ENCODE measurements around the gene FHAD1. TPM values are rescaled to one million over a fixed set of nuclear protein-coding genes. Genes with fewer than 3 reads are reported as not detected.

The FHAD1 gene
- total RNA-seq, 1 experiment from 2014 or later, result 1.9 TPM

DNA sequence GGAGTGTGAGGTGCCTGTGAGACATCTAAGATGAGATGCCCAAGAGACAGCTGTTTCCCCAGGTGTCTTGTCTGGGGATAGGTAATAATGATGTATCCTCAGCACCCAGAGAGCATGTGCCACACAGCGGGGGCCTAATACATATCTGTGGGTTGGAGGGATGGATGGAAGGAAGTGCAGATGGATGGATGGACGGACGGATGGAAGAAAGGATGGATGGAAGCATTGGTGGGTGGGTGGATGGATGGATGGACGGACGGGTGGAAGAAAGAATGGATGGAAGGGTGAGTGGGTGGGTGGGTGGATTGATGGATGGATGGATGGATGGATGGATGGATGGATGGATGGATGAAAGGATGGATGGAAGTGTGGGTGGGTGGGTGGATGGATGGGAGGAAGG is 84.2 kb downstream of the FHAD1 start:
- Histone ChIP-seq H3K56ac (ENCODE audit: insufficient read length, low read depth, low read length) (no peak overlapping the region), H3K79me2 (ENCODE audit: insufficient read depth, low read length) (no peaks in the 10 kb centered on the region), H3K9ac (ENCODE audit: extremely low read depth, insufficient read length, low read length) (no peak overlapping the region), H3T11ph (ENCODE audit: low read length) (no peak overlapping the region), H3K79me1 (ENCODE audit: insufficient read depth, low read depth, low read length, poor library complexity, severe bottlenecking) (no peaks in the 10 kb centered on the region), H2BK120ac (ENCODE audit: low read depth, low read length, poor library complexity, severe bottlenecking) (no peak overlapping the region), H2BK5ac (ENCODE audit: insufficient read length, low read length) (no peak overlapping the region), H3K4ac (ENCODE audit: low read depth, low read length) (no peak overlapping the region), H3K18ac (ENCODE audit: insufficient read length, low read depth, low read length) (no peak overlapping the region), H3K27me3 (ENCODE audit: insufficient read depth, low read length) (no peaks in the 10 kb centered on the region; the same call in 1 of the 2 replicates), H3K23me2 (ENCODE audit: insufficient read length, low read depth, low read length, poor library complexity, severe bottlenecking) (no peaks in the 10 kb centered on the region), H2BK20ac (ENCODE audit: low read depth, low read length, poor library complexity, severe bottlenecking) (no peak overlapping the region), H3K27ac (ENCODE audit: insufficient read length, low read depth, low read length) (no peak overlapping the region), H3K23ac (ENCODE audit: insufficient read length, low read depth, low read length) (no peak overlapping the region), H4K91ac (ENCODE audit: insufficient read length, low read depth, low read length) (no peak overlapping the region), H2BK12ac (ENCODE audit: insufficient read length, low read depth, low read length) (no peak overlapping the region), H2AK5ac (ENCODE audit: insufficient read length, low read length) (no peak overlapping the region), H4K8ac (replicated peaks; ENCODE audit: insufficient read length, low read depth, low read length) (no peak overlapping the region), H2AFZ (ENCODE audit: low read length) (no peak overlapping the region), H4K5ac (ENCODE audit: insufficient read length, low read depth, low read length) (no peak overlapping the region), H3K4me1 (ENCODE audit: insufficient read depth, low read length) (no peaks in the 10 kb centered on the region), H4K20me1 (ENCODE audit: control insufficient read depth, insufficient read depth, insufficient read length) (no peaks in the 10 kb centered on the region), H2BK15ac (ENCODE audit: low read depth, low read length) (no peak overlapping the region), H3K14ac (ENCODE audit: insufficient read depth, low read length) (no peak overlapping the region), H3K9me3 (ENCODE audit: control insufficient read depth, low read depth, low read length) (no peaks in the 10 kb centered on the region), H3K4me2 (ENCODE audit: insufficient read depth, insufficient read length, low read length) (no peak overlapping the region)
- Mint-ChIP-seq H3K27ac (no peak overlapping the region), H3K4me3 (no peak overlapping the region), H3K27me3 (ENCODE audit: low read depth) (peaks cover 18% of the 10 kb centered on the region), H3K4me1 (no peaks in the 10 kb centered on the region), H3K36me3 (ENCODE audit: insufficient read depth in 1 of 3, low read depth in 3 of 3) (no peaks in the 10 kb centered on the region), H3K9me3 (no peaks in the 10 kb centered on the region)
- no CpG with 5 or more reads among the region's 5 CpGs for WGBS (ENCODE audit: extremely low coverage, insufficient read length, low lambda C conversion rate)
- no peak for DNase-seq
- TF ChIP-seq, protein P1, sequence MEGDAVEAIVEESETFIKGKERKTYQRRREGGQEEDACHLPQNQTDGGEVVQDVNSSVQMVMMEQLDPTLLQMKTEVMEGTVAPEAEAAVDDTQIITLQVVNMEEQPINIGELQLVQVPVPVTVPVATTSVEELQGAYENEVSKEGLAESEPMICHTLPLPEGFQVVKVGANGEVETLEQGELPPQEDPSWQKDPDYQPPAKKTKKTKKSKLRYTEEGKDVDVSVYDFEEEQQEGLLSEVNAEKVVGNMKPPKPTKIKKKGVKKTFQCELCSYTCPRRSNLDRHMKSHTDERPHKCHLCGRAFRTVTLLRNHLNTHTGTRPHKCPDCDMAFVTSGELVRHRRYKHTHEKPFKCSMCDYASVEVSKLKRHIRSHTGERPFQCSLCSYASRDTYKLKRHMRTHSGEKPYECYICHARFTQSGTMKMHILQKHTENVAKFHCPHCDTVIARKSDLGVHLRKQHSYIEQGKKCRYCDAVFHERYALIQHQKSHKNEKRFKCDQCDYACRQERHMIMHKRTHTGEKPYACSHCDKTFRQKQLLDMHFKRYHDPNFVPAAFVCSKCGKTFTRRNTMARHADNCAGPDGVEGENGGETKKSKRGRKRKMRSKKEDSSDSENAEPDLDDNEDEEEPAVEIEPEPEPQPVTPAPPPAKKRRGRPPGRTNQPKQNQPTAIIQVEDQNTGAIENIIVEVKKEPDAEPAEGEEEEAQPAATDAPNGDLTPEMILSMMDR (conservative IDR thresholded peaks at IDR 0.05), result no peak
